HTERT RPE-1 (cell line): ENCODE data around the gene RBM39.
"Not testable (repeated sequence)": the region's sequence is repeated elsewhere in the genome, so short reads cannot be mapped to it uniquely, and the experiment has no call there.

Source experiments
- in situ Hi-C: fragments of 300-500 bp; cut with MboI; formaldehyde crosslinking; loops from 4 replicates; pipeline ENCODE4 v1.14.3; 2020; ENCODE audit warnings: low sequenced_read_pairs

RBM39 gene

GRCh38 chr20:35741892-35742740, at the start of gene RBM39:
RBM39 (minus strand) TSS chr20:35742260; CDS start chr20:35740874, 1,386 bp downstream.
- in situ Hi-C loops = no loop called here

DNA sequence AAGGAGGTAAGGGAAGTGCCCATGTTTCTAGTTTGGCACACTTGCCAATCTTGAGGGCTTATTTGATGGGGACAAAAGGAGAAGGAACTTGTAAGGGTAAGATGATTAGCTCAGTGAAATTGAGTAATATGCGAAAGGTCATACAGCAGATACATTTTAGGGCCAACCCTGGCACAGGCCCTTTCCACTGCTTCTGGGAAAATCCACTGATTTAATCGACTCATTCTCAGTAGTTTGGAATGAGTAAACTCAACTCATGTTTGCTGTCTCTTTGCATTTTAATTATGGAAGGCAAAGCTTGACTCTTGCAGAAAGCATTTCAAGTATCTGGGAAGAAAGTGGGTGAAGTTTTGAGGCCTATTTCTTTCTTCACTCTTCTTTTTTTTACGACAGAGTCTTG, 49.8 kb upstream of the RBM39 start:
- in situ Hi-C loops = no loop called here

DNA sequence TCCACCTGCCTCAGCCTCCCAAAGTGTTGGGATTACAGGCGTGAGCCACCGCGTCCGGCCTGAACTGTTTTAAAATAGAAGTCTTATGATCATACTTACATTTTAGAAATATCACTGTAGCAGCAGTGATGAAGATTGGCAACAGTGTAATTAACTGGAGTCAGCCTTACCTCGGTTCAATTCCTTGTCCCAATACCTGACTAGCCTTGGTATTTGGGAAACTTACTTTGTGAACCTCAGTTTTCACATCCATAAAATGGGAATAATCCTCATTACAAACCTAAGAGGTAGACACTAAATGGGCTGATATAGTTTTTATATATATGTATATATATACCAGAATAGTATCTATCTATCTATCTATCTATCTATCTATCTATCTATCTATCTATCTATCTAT, 49.0 kb upstream of the RBM39 start:
- in situ Hi-C loops = no loop called here

- in situ Hi-C loops = no loop called here
Measured at GRCh38 chr20:35788796-35789195, 46.7 kb upstream of the RBM39 start.

DNA sequence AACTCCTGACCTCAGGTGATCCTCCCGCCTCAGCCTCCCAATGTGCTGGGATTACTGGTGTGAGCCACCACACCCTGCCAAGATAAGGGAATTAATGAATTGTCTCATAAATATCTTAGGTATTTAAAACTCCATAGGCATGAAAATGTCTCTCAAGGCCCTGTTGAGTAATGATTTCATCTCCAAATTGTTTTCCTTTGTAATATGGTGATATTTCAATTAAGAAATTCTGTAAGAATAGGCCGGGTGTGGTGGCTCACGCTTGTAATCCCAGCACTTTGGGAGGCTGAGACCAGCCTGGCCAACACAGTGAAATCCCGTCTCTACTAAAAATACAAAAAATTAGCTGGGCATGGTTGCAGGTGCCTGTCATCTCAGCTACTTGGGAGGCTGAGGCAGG, 43.5 kb upstream of the RBM39 start:
- in situ Hi-C loops = not testable (repeated sequence)

- in situ Hi-C loops = not testable (repeated sequence)
Measured at GRCh38 chr20:35783811-35784210, 41.8 kb upstream of the RBM39 start.

DNA sequence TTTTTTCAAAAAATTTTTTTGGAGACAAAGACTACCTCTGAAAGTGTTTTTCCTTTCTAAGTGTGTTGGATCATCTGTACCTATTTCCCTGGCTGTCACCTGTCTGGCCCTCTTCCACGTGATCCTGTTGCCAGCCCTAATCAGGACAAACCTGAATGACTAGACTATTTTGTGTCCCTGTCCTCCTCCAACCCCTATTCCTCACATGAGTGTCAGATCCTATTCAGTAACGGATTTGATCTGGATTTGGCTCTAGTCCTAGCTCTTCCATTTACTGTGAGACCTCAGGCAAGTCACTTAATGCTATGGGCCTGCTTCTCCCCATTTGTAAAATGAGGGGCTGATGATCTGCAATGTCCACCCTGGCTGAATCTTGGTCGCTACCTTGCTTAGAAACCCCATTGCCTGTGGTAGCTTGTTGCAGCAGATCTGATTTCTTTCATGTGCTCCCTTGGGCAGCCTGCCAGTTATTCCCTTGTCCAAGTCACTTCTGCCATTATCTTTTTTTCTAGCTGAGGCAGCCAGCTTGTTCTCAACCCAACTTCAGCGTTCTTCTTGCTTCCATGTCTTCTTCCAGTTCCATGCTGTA, 34.5 kb upstream of the RBM39 start:
- in situ Hi-C loops = no loop called here

DNA sequence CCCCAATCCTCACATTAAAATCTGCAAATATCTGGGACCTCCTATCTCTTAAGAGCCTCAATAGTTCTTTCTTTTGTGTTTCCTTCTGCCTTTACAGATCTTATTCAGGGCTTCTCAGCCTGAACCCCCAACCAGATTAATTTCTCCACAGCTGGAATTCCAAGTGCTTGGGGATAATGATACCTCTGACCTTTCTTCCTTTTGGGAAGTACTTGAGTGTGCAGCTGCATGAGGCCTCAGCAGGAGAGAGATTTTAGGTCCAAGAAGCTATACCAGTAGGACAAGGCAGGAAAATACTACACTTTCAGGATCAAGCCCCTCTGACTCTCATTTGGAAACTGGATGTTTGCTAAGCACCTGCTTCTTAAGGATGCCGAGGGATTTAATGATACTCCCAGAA, 32.3 kb upstream of the RBM39 start:
- in situ Hi-C loops = no loop called here

- in situ Hi-C loops = no loop called here
Measured at GRCh38 chr20:35773154-35773751, 31.2 kb upstream of the RBM39 start.

GRCh38 chr20:35772563-35773058, 30.6 kb upstream of the RBM39 start:
- in situ Hi-C loops = no loop called here

DNA sequence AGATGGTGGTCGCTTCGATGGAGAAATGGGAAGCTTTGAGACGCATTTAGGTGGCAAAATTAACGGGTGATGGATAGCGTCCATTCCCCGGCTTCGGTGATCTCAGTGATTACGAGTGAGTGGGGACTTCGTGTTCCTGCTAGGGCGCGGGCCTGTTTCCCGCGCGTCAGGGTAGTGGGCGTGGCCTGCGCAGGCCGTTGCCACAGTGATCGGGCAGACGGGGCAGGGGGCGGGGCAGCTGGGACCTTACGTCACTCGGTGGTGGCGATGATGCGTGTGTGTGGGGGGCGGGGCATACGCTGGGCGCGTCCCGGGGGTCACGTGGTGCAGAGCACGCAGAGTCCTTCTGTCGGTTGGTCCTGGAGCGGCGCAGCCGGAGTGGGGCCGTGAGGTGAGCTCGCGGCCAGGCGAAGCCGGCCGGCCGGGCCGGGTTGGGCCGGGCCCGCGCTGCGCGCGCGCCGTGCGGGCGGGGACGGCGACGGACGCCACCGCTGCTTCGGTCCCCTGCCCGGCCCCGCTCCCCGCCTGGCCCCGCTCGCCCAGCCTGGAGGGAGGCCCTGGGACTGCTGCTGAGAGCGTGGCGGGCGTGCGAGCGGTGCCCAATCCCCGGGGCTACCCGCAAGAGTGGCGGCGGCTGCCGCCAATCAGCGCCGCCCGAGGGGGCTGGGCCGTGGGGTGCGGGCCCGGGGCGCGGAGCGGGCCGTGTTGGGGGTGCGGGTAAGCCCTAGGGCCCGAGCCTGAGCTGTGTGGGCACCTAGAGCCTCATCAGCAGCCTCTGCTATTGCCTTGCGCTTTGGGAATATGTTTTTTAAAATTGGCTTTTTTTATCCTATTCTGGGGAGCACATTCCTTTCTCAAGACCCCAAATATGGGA, 29.9 kb upstream of the RBM39 start, which contains the start of gene PHF20:
Gene PHF20 (plus strand): TSS at position 327 of the 874 bp plus-strand sequence. CDS start 29,508 bp downstream, outside the sequence.
- in situ Hi-C loops = no loop called here

GRCh38 chr20:35771367-35771688, 29.3 kb upstream of the RBM39 start:
- in situ Hi-C loops = no loop called here

DNA sequence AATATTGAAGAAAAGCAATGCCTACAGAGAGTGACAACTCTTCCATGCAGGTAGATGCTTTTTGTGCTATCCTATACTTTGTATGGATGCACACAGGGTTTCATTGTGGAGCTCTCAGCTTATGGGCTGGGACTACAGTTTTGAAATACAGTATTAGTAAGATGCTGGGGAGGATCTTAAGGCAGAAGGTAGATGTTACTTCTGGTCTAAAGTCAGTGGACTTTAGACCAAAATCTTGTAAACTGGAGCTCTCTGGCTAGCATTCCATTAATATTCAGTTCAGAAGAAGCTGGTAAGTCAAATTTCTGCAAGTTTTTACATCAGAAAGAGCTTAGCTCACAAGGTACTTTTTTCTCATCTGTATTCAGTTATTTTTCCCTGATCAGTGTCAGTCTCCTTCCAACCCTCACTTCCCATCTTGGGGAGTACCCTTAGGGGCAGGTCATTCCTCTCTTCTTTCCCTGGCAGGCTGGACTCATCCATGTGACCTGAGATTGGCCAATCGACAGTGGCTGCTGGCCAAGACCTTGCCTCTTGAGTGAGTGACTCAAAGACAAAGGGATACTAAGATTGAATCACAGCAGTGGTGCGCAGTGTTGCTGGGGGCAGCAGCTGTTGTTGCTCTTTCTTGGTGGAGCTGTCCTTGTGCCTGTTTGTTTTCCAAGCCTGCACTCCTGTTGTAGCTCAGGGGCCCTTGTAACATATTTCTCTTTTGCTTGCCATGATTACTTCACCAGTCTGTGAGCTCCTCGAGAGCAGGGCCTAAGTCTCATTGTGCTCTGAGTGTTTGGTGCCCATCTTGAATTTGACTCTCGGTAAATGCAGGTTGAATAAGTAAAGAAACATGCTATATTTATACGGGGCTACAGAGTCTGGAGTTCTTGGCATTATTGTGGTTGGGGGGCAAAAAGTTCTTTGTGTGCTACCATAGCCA, 26.9 kb upstream of the RBM39 start:
- in situ Hi-C loops = no loop called here

DNA sequence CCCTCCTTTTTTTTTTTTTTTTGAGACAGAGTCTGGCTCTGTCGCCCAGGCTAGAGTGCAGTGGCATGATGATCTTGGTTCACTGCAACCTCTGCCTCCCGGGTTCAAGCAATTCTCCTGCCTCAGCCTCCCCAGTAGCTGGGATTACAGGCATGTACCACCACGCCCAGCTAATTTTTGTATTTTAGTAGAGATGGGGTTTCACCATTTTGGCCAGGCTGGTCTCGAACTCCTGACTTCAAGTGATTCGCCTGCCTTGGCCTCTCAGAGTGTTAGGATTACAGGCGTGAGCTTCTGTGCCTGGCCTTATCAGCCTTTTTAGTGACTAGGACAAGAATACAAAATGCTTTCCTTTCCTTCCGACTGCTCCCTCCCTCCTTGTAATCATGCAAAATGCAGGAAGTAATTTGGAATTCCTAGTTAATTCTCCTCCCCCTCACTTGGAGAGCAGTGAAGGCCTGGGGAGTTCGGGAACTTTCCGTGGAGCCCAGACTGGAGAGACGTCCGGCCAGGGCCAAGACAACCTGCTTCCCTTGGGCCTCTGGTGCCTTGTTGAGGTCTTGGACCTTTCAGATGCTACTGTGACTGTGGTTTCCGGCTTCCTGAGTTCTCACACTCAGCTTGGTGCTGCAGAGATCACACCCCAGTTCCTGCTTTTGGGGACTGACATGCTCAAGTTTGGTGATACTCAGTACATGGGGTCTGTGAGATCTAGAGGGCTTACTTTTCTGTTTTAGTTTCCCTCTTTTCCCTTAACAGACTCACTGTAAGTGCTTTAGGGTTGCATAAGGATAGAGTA, 25.8 kb upstream of the RBM39 start:
- in situ Hi-C loops = no loop called here

DNA sequence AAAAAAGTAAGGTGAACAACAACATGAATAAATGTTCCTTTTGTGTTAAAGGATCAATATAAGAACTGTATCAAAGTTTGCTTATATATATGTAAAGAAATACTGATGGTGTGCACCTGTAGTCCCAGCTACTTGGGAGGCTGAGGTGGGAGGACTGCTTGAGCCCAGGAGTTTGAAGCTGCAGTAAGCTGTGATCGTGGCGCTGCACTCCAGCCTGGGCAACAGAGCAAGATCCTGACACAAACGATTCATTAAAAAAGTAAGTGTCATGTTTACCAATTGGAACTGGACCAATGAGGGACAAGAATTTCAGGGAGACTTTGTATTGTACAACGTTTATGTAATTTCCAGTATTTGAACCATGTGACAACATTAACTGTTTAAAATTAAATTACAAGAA, 24.8 kb upstream of the RBM39 start:
- in situ Hi-C loops = no loop called here

GRCh38 chr20:35764936-35765335, 22.9 kb upstream of the RBM39 start:
- in situ Hi-C loops = not testable (repeated sequence)

- in situ Hi-C loops = no loop called here
Measured at GRCh38 chr20:35762461-35762860, 20.4 kb upstream of the RBM39 start.

DNA sequence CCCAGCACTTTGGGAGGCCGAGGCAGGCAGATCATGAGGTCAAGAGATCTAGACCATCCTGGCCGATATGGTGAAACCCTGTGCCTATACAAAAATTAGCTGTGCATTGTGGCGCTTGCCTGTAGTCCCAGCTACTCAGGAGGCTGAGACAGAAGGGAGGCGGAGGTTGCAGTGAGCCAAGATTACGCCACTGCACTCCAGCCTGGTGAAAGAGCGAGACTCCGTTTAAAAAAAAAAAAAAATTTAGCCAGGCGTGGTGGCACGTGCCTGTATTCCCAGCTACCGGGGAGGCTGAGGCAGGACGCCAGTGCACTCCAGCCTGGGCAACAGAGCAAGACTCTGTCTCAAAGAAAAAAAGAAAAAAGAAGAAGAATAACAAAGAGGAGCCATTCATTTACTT, 19.5 kb upstream of the RBM39 start:
- in situ Hi-C loops = not testable (repeated sequence)

GRCh38 chr20:35757098-35757705, 15.1 kb upstream of the RBM39 start:
- in situ Hi-C loops = no loop called here
